Body of pancreas (tissue), 4 donors: ENCODE data around the gene ERC2. TPM values are rescaled to one million over a fixed set of nuclear protein-coding genes. Genes with fewer than 3 reads are reported as not detected.

Experiments used
- ATAC-seq: fragments of 150-250 bp; one replicate; pipeline ENCODE4 v1.9.1; 2016
- DNase-seq, 4 donors: peaks; one replicate each; pipeline ENCODE4 v3.0.0-alpha.2; 2019
- H3K27ac ChIP-seq, 4 donors: fragments of 200-600 bp; sonication (generic); 1 replicate in 3 of 4; 2 replicates in 1 of 4; pipeline versions ENCODE4 v1.5.1 to v1.6.1; 2016 to 2019; ENCODE audit warnings: mild to moderate bottlenecking in 1 of 4, mixed read lengths in 1 of 4, moderate library complexity in 1 of 4
- H3K27me3 ChIP-seq, 2 donors: fragments of 200-600 bp; sonication (generic); one replicate each; pipeline ENCODE4 v1.6.0; 2016; ENCODE audit warnings: mild to moderate bottlenecking in 1 of 2
- H3K36me3 ChIP-seq, 2 donors: fragments of 200-600 bp; sonication (generic); replicated peaks in 1 of 2; 2 replicates each; pipeline ENCODE4 v1.5.1; 2016; ENCODE audit warnings: low read depth in 2 of 2; ENCODE audit not compliant: insufficient read depth in 1 of 2
- H3K4me1 ChIP-seq: fragments of 200-600 bp; sonication (generic); one replicate; pipeline ENCODE4 v1.6.0; 2016
- H3K4me3 ChIP-seq, 2 donors: fragments of 200-600 bp; sonication (generic); 1 replicate in 1 of 2; 2 replicates in 1 of 2; pipeline ENCODE4 v1.5.1; 2016 to 2019
- H3K9me3 ChIP-seq, 3 donors: fragments of 200-600 bp; sonication (generic); 1 replicate in 2 of 3; 2 replicates in 1 of 3; pipeline ENCODE4 v1.5.1; 2016
- POLR2A ChIP-seq, 3 donors: fragments of 450-650 bp; IDR thresholded peaks; one replicate each; pipeline ENCODE4 v1.6.1; 2016; ENCODE audit warnings: antibody characterized with exemption in 3 of 3, mild to moderate bottlenecking in 2 of 3
- WGBS, 2 donors: methylation state at CpG; one replicate each; pipeline ENCODE4 v1.1.5; 2017; 5-methylcytosine and 5-hydroxymethylcytosine counted together
- intact Hi-C: fragments of 100-400 bp; cut with DNase I; formaldehyde crosslinking; loops from one replicate; pipeline ENCODE4 v1.15.1; 2023
- total RNA-seq, 2 donors: library from RNA; depleted of rRNA; stranded (reverse); fragments of >200 nt; gene quantifications; one replicate each; pipeline ENCODE4 v1.1.0, GENCODE V29; 2016
- TF ChIP-seq, protein P1 (sequence below), 7 experiments: fragments of 450-650 bp in 4 of 7; fragments of 200-600 bp in 3 of 7; sonication (generic) in 3 of 7; IDR thresholded peaks; one replicate each; pipeline ENCODE4 v1.5.1; 2016 to 2019; ENCODE audit warnings: antibody characterized with exemption in 7 of 7

ERC2 gene
- total RNA-seq, 2 donors from 2014 or later, result 4.0 to 4.7 TPM

DNA sequence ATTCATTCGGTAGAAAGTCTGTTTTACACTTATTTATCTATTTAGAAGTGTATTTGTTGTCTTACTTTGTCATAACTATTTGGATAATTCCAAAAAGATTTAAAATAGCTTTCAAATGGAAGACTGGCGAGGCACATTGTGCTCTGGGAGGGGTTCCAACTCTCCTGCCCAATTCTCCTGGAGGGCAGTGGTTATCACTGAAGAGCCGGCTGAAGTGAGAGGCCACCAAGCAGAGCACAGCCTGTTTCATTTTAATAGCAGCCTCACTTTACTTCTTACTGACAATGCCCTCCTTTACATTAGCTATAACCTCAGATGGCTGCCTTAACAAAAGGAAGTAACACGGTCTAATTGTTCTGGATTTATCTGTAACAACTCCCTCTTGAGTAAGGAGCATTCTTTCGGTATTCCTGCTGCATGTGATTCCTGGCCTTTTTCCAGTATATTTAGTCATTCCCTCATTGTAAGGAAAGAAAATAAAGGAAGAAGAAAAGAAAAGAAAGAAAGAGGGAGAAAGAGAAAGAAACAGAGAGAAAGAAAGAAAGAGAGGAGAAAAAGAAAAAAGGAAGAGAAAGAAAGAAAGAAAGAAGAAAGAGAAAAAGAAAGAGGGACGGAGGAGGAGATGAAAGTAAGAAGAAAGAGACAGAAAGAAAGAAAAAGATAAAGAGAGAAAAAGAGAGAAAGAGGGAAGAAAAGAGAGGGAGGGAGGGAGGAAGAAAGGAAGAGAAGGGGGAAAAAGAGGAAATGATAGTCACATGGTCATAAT lies 641.4 kb downstream of the ERC2 start:
- Histone ChIP-seq H3K27me3 (no peaks in the 10 kb centered on the region), H3K36me3 (no peaks in the 10 kb centered on the region), H3K27ac (no peak overlapping the region), H3K4me3 (no peak overlapping the region), H3K9me3 (no peaks in the 10 kb centered on the region), H3K4me1 (no peaks in the 10 kb centered on the region)
- DNase-seq (no peak), ATAC-seq (no peak)
- intact Hi-C loops, result no loop called here
- TF ChIP-seq, protein P1, sequence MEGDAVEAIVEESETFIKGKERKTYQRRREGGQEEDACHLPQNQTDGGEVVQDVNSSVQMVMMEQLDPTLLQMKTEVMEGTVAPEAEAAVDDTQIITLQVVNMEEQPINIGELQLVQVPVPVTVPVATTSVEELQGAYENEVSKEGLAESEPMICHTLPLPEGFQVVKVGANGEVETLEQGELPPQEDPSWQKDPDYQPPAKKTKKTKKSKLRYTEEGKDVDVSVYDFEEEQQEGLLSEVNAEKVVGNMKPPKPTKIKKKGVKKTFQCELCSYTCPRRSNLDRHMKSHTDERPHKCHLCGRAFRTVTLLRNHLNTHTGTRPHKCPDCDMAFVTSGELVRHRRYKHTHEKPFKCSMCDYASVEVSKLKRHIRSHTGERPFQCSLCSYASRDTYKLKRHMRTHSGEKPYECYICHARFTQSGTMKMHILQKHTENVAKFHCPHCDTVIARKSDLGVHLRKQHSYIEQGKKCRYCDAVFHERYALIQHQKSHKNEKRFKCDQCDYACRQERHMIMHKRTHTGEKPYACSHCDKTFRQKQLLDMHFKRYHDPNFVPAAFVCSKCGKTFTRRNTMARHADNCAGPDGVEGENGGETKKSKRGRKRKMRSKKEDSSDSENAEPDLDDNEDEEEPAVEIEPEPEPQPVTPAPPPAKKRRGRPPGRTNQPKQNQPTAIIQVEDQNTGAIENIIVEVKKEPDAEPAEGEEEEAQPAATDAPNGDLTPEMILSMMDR (IDR thresholded peaks at IDR 0.05), result no peak
- no peak for TF ChIP-seq POLR2A (IDR thresholded peaks at IDR 0.05)
- WGBS, 2 donors, result 82 to 86% methylated on average over 6 of the region's 6 CpGs

DNA sequence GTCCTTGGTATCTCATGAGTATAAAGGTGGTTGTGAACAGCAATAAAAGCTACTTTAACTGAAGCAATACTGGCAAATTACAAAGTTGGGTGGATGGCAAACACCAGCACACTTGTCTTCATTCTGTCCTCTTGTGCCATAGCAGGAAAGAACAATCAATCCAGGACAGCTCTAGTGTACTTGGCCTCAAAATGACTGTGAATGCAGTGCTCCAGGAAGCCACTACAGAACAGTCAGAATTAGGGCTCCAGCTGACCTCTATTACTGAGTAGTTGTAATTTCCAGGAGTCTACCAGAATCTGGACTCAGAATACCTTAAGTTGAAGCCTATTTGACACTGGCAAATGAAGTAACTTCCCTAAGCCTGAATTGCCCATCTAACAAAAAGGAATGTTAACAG lies 642.2 kb downstream of the ERC2 start:
- ATAC-seq (no peak), DNase-seq (no peak)
- intact Hi-C loops, result no loop called here
- Histone ChIP-seq H3K27ac (no peak overlapping the region), H3K36me3 (no peaks in the 10 kb centered on the region), H3K9me3 (no peaks in the 10 kb centered on the region), H3K27me3 (no peaks in the 10 kb centered on the region), H3K4me1 (no peaks in the 10 kb centered on the region), H3K4me3 (no peak overlapping the region)
- TF ChIP-seq, protein P1 (IDR thresholded peaks at IDR 0.05), result no peak
- TF ChIP-seq POLR2A (IDR thresholded peaks at IDR 0.05), result no peak

DNA sequence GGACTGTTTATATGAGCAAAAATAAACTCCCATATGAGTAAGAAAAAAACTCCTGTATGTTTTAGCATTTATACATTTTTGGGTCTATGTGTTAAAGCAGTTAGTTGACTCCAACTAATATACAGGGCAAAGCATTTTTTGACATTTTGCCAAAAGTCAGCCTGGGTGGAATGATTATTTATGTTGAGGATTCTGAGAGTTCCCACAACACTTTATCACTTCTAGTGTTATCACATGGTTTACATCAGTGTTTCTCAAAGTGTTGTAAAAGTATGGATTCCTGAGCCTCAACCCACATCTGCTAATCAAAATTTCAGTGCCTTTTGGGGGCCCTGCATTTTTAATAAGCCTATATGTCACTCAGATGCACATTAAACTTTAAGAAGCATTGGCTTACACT lies 643.9 kb downstream of the ERC2 start:
- Histone ChIP-seq H3K4me3 (no peak overlapping the region), H3K27me3 (no peaks in the 10 kb centered on the region), H3K27ac (no peak overlapping the region), H3K36me3 (no peaks in the 10 kb centered on the region), H3K9me3 (no peaks in the 10 kb centered on the region), H3K4me1 (no peaks in the 10 kb centered on the region)
- no peak for ATAC-seq
- no peak for DNase-seq
- no peak for TF ChIP-seq POLR2A (IDR thresholded peaks at IDR 0.05)
- TF ChIP-seq, protein P1 (IDR thresholded peaks at IDR 0.05), result no peak
- intact Hi-C loops, result no loop called here

- DNase-seq (no peak), ATAC-seq (no peak)
- Histone ChIP-seq H3K36me3 (no peaks in the 10 kb centered on the region), H3K9me3 (no peaks in the 10 kb centered on the region), H3K27ac (no peak overlapping the region), H3K27me3 (no peaks in the 10 kb centered on the region), H3K4me1 (no peaks in the 10 kb centered on the region), H3K4me3 (no peak overlapping the region)
- WGBS, 2 donors, result 85 to 100% methylated on average over 1 of the region's 1 CpG
- intact Hi-C loops, result no loop called here
- no peak for TF ChIP-seq POLR2A (IDR thresholded peaks at IDR 0.05)
- TF ChIP-seq, protein P1 (IDR thresholded peaks at IDR 0.05), result no peak
Observed at GRCh38 chr3:55823829-55824228, 644.4 kb downstream of the ERC2 start.

DNA sequence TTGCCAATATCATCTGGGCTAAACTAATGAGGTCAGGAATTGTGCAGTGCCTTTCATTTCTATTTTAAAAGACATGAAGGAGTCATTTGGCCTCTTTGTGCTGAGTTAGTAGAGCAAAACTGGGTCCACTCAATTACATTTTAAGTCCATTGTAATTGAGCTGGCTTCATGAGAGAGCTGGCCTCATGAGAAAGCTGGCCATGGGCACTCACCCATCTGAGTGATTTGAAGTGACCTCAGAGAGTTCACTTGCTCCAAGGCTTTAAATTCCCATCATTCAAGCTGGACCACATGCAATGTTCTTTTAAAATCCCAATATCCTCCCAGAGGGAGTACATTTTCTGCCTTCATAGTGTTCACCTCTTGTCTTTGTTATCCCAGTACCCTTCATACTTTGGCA lies 645.3 kb downstream of the ERC2 start:
- no peak for DNase-seq
- no peak overlapping the region for H3K27ac ChIP-seq
- intact Hi-C loops, result no loop called here

More for the DNA sequence above, 645.3 kb downstream of the ERC2 start:
- ATAC-seq, result no peak
- Histone ChIP-seq H3K4me3 (no peak overlapping the region), H3K36me3 (no peaks in the 10 kb centered on the region), H3K9me3 (no peaks in the 10 kb centered on the region), H3K4me1 (no peaks in the 10 kb centered on the region), H3K27me3 (no peaks in the 10 kb centered on the region)
- no peak for TF ChIP-seq POLR2A (IDR thresholded peaks at IDR 0.05)
- TF ChIP-seq, protein P1 (IDR thresholded peaks at IDR 0.05), result no peak
